Fibroblast of mammary gland (primary cell): Measurements from ENCODE around the gene FZD4.

ENCODE experiments used
- DNase-seq: peaks from one replicate; pipeline ENCODE4 v3.0.0-alpha.2; 2010; ENCODE audit warnings: low read depth
- H3K4me3 ChIP-seq: 2 replicates; pipeline ENCODE4 v1.5.1; 2011; ENCODE audit warnings: low read depth, mild to moderate bottlenecking, low read length, moderate library complexity; ENCODE audit not compliant: control insufficient read depth
- CTCF ChIP-seq: conservative IDR thresholded peaks from 2 replicates; pipeline ENCODE4 v1.5.1; 2011; ENCODE audit warnings: low read depth, low read length, inconsistent platforms; ENCODE audit not compliant: control insufficient read depth, insufficient read depth

The FZD4 gene

GRCh38 chr11:86934582-86934900 is 20.7 kb downstream of the FZD4 start:
- DNase-seq: no peak
- TF ChIP-seq CTCF: no peak
- no peak overlapping the region for H3K4me3 ChIP-seq

DNA sequence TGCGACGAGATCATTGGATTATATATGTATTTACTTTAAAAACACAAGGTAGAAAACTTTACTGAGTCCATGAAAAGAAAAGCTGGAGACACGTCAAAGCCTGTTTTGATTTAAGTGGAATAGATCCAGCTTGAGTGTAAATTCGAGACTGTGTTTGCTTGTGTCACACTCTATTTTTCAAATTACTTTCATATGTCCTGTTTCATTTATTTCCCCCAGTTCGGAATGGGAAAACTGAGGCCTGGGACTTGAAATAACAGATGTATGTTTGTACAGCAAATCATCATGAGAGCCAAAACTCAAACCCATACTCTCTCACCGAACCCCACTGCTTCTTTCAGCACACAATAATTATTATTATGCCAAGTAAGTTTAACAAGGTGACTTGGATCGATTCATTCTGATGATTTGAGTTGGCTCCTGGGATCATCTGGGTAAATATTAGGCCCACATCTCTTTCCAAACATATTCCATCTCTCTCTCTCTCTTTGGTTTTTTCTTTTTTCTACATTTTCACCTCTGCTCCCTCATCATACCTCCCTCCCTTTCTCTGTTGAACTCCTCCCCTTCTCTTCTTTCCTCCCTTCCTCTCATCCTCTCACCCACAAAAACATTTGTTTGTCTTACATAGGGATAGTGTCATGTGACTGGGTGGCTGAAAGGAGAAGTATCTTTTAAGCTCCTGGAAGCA is 21.2 kb downstream of the FZD4 start:
- DNase-seq: no peak
- no peak overlapping the region for H3K4me3 ChIP-seq
- no peak for TF ChIP-seq CTCF

- no peak for TF ChIP-seq CTCF
- DNase-seq: no peak
- no peak overlapping the region for H3K4me3 ChIP-seq
Observed at GRCh38 chr11:86932924-86933875, 22.0 kb downstream of the FZD4 start.

DNA sequence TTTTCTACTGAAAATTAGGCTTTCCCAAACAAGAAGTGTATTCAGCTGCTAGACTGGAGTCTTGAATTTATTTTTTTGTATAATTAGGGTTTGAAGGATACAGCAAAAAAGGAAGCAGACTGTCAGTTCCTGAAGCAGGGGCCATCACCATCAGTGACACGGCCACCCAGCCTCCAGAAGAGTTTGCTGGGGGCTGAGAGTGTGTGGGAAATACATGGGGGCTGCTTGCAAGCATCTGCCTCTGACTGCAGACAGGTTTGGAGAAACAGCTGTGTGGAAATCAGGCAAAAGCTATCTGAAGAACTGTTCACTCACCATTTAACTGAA is 23.0 kb downstream of the FZD4 start:
- no peak for DNase-seq
- TF ChIP-seq CTCF: no peak
- no peak overlapping the region for H3K4me3 ChIP-seq

- peak; percentile 79 for DNase-seq
- H3K4me3 ChIP-seq: no peak overlapping the region
- TF ChIP-seq CTCF: no peak
Observed at GRCh38 chr11:86931548-86932258, 23.5 kb downstream of the FZD4 start.

DNA sequence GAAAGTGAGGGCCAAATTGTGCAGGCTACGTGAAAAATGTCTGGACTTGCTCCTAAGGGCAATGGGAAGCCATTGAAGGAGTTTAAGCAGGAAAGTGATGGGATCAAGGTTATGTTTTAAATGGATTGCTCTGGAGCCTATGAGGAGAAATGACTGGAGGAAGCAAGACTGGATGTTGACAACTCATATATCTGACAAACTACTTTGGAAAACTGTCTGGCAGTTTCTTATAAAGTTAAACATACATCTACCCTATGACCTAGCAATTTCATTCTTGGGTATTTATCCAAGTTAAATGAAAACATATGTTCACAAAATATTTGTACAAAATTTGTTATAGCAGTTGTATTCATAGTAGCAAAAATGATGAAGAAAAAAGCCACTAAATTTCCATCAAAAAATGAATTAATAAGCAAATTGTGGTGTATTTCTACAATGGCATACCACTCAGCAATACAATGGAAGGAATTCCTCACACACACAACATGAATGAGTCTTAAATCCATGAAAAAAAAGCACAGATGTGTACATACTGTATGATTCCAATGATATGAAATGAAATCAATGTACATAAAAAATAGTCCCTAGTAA is 24.1 kb downstream of the FZD4 start:
- no peak overlapping the region for H3K4me3 ChIP-seq
- no peak for TF ChIP-seq CTCF
- peak; percentile 50 for DNase-seq
